SK-N-SH treated with all-trans-retinoic acid at 6 μM for 48 hours (cell line): ENCODE results near the gene ZSWIM6.

ENCODE experiments used
- ARNTL ChIP-seq: fragments of 450-650 bp; formaldehyde crosslinking; IDR thresholded peaks from 2 replicates; pipeline ENCODE4 v1.5.0; 2020; ENCODE audit warnings: low read depth, mild to moderate bottlenecking, moderate library complexity, borderline replicate concordance
- CREB5 ChIP-seq: fragments of 250-450 bp; sonication (Bioruptor Pico); IDR thresholded peaks from 2 replicates; pipeline ENCODE4 v1.5.1; 2020; ENCODE audit warnings: low read depth, mild to moderate bottlenecking, moderate library complexity
- CSDC2 ChIP-seq: fragments of 250-450 bp; sonication (Bioruptor Pico); IDR thresholded peaks from 2 replicates; pipeline ENCODE4 v1.5.0; 2020; ENCODE audit warnings: mild to moderate bottlenecking, moderate library complexity
- OSR1 ChIP-seq: fragments of 250-450 bp; sonication (Bioruptor Pico); IDR thresholded peaks from 2 replicates; pipeline ENCODE4 v1.8.0; 2022; ENCODE audit warnings: moderate library complexity, mild to moderate bottlenecking, inconsistent platforms
- ZFP30 ChIP-seq: fragments of 450-650 bp; formaldehyde crosslinking; IDR thresholded peaks from 2 replicates; pipeline ENCODE4 v1.5.0; 2022; ENCODE audit warnings: mild to moderate bottlenecking, moderate library complexity
- ZNF70 ChIP-seq: fragments of 450-650 bp; formaldehyde crosslinking; IDR thresholded peaks from 2 replicates; pipeline ENCODE4 v1.5.0; 2020; ENCODE audit warnings: mild to moderate bottlenecking, moderate library complexity
- ZNF8 ChIP-seq: fragments of 450-650 bp; formaldehyde crosslinking; IDR thresholded peaks from 2 replicates; pipeline ENCODE4 v1.5.0; 2020; ENCODE audit warnings: mild to moderate bottlenecking, moderate library complexity
- TF ChIP-seq, protein P1 (sequence below): fragments of 250-450 bp; sonication (Bioruptor Pico); IDR thresholded peaks from 2 replicates; pipeline ENCODE4 v1.8.0; 2021; ENCODE audit warnings: low read depth, mild to moderate bottlenecking, moderate library complexity, borderline replicate concordance

- TF ChIP-seq, protein P1, sequence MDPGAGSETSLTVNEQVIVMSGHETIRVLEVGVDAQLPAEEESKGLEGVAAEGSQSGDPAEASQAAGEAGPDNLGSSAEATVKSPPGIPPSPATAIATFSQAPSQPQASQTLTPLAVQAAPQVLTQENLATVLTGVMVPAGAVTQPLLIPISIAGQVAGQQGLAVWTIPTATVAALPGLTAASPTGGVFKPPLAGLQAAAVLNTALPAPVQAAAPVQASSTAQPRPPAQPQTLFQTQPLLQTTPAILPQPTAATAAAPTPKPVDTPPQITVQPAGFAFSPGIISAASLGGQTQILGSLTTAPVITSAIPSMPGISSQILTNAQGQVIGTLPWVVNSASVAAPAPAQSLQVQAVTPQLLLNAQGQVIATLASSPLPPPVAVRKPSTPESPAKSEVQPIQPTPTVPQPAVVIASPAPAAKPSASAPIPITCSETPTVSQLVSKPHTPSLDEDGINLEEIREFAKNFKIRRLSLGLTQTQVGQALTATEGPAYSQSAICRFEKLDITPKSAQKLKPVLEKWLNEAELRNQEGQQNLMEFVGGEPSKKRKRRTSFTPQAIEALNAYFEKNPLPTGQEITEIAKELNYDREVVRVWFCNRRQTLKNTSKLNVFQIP (CRISPR knock-in tag), result no peak
- no peak for TF ChIP-seq ARNTL (CRISPR knock-in tag)
- no peak for TF ChIP-seq CSDC2 (CRISPR knock-in tag)
- no peak for TF ChIP-seq CREB5 (CRISPR knock-in tag)
- no peak for TF ChIP-seq ZNF70
- TF ChIP-seq ZFP30 (CRISPR knock-in tag), result no peak
- TF ChIP-seq OSR1, result no peak
- no peak for TF ChIP-seq ZNF8 (CRISPR knock-in tag)
Measured at GRCh38 chr5:61385627-61386026, 53.6 kb downstream of the ZSWIM6 start.
